HG03558 (cell line): Measurements from ENCODE around the gene ZPLD1.
A peak's percentile ranks its signal among the peaks of the same experiment; 100 is the strongest.

ENCODE experiments used
- ATAC-seq: cut with Tn5 transposase; IDR thresholded peaks from one replicate; pipeline ENCODE4 v1.9.1; 2021; ENCODE audit warnings: moderate number of reproducible peaks; ENCODE audit not compliant: unreplicated experiment; ENCODE audit errors: extremely low read depth

ZPLD1 gene

GRCh38 chr3:102514241-102514640 is 79.4 kb downstream of the ZPLD1 start:
- ATAC-seq: no peak

- no peak for ATAC-seq
Measured at GRCh38 chr3:102521246-102521645, 86.4 kb downstream of the ZPLD1 start.

- peak; percentile 77 for ATAC-seq
Measured at GRCh38 chr3:102525624-102526023, 90.8 kb downstream of the ZPLD1 start.

GRCh38 chr3:102526865-102527264 is 92.0 kb downstream of the ZPLD1 start:
- ATAC-seq: no peak

- ATAC-seq: no peak
Measured at GRCh38 chr3:102528727-102529126, 93.9 kb downstream of the ZPLD1 start.
